ENCODE measurements around the gene SEMA6B. TPM values are rescaled to one million over a fixed set of nuclear protein-coding genes. Genes with fewer than 3 reads are reported as not detected.
"Not testable (repeated sequence)": the region's sequence is repeated elsewhere in the genome, so short reads cannot be mapped to it uniquely, and the experiment has no call there.

SEMA6B gene, protein sequence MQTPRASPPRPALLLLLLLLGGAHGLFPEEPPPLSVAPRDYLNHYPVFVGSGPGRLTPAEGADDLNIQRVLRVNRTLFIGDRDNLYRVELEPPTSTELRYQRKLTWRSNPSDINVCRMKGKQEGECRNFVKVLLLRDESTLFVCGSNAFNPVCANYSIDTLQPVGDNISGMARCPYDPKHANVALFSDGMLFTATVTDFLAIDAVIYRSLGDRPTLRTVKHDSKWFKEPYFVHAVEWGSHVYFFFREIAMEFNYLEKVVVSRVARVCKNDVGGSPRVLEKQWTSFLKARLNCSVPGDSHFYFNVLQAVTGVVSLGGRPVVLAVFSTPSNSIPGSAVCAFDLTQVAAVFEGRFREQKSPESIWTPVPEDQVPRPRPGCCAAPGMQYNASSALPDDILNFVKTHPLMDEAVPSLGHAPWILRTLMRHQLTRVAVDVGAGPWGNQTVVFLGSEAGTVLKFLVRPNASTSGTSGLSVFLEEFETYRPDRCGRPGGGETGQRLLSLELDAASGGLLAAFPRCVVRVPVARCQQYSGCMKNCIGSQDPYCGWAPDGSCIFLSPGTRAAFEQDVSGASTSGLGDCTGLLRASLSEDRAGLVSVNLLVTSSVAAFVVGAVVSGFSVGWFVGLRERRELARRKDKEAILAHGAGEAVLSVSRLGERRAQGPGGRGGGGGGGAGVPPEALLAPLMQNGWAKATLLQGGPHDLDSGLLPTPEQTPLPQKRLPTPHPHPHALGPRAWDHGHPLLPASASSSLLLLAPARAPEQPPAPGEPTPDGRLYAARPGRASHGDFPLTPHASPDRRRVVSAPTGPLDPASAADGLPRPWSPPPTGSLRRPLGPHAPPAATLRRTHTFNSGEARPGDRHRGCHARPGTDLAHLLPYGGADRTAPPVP
- total RNA-seq (2014; rRNA removed; shearing (Covaris generic)) = 2.3 and 3.2 TPM in 2 replicates

DNA sequence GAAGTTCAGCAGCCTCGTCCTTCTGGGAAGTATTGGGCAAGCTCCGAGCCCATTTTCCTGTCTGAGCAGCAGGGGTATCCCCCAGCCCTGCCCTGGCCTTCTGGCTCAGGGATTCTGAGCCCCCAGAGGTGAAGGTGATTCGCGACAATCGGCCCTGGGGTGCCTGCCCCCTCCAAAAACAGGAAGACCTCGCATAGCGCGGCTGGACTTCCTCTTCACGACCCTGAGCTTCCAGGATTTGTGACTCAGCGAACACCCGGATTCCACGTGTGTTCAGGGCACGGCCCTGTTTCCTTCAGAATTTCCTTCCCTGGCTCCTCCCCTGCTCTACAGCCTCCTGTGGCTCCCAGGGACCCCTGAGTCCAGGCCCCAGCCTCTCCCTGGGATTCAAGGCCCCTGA, at the start of gene SEMA6B:
Gene SEMA6B, minus strand, starts transcription at position 116 of the 400 bp plus-strand sequence. CDS start 1,227 bp downstream, outside the sequence.
- no peak for DNase-seq (ENCODE audit: low read depth)

DNA sequence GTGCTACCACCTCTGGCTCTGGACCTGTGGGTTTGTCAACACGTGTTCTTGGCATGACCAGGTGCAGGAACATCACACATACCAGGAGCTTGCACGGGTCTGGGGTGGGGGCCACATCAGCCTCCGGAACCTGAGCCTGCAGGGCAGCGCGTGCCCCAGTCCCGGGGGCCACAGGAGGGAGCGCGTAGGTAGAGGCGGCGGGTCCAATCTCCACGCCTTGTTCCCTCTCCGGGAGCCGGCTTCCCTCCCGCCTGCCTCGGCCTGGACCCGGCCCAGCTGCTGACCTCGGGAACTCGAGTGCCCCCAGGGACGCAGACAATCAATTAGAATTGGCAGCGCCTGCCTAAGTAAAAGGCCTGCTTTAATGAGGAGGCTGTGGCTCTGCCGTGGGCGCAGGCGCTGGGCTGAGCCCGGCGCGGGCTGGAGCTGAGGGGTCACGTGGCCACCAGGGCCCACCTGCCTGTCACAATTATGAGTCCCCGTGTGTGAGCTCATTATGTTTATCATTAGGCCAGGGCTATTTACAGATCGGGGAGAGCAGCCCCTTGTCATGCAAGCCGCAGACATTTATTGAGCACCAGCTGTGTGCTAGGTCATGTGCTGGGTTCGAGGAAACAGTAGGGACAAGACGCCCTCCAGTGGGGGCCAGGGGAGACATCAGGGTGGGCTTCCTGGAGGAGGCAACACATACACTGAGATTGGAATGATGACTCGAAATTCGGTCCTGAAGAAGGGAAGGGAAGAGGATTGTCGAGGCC, 47.6 kb upstream of the SEMA6B start:
- DNase-seq (ENCODE audit: low read depth) = peak; percentile 44

DNA sequence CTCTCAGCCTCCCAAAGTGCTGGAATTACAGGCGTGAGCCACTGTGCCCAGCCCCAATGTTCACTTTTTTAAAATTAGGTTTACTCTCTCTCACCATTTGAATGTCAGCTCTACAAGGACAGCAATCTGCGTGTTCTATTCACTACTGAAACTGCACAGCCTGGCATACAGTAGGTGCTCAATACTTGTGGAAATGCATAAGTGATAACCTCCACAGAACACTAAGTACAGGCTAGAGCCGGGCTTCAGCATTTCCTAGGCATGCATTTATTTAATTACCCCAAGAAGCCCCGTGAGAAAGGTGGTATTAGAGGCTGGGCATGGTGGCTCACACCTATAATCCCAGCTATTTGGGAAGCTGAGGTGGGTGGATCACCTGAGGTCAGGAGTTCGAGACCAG, 46.7 kb upstream of the SEMA6B start:
- DNase-seq (ENCODE audit: low read depth) = no peak

DNA sequence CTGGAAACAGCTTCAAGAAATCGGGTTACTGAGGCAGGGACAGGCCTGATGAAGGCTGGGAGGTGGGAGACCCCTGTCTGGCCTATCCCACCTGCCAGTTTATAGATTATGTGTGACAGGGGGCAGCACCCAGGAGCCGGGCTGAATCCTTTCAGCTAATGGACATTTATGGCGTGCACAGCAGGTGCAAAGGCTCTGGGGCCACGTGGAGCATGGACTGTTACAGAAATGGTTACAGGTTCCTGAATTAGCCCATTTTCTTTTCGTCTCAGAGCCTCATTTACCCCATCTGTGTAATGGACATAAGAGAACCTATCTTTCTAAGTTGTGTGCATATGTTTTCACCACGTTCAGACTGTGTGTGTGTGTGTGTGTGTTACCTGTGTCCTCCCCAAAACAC, 45.4 kb upstream of the SEMA6B start:
- no peak for DNase-seq (ENCODE audit: low read depth)

DNA sequence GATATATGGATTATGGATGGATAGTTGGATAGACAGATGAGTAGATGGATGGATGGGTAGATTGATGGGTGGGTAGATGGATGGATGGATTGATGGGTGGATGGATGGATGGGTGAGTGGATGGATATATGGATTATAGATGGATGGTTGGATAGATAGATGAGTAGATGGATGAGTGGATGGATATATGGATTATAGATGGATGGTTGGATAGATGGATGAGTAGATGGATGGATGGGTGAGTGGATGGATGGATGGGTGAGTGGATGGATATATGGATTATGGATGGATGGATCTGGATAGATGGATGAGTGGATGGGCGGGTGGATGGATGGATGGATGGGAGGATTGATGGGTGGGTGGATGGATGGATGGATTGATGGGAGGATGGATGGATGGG, 43.4 kb upstream of the SEMA6B start:
- no peak for DNase-seq (ENCODE audit: low read depth)

DNA sequence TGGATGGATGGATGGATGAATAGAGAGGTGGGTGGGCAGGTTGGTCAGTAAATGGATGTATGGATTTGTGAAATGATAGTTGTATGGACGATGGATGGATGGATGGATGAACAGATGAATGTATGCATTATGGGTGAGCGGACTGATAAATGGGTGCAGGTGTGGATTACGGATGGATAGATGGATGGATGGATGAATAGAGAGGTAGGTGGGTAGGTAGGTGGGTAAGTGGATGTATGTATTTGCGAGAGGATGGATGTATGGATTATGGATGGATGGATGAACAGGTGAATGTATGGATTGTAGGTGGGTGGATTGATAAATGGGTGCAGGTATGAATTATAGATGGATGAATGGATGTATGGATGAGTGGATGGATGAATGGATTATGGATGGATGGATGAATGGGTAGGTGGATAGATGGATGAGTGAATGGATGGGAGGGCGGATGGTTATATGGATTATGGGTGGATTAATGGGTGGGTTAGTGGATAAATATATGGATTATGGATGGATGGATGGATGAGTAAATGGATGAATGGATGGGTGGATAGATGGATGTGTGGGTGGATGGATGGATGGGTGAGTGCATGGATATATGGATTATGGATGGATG, 42.8 kb upstream of the SEMA6B start:
- DNase-seq (ENCODE audit: low read depth) = no peak

DNA sequence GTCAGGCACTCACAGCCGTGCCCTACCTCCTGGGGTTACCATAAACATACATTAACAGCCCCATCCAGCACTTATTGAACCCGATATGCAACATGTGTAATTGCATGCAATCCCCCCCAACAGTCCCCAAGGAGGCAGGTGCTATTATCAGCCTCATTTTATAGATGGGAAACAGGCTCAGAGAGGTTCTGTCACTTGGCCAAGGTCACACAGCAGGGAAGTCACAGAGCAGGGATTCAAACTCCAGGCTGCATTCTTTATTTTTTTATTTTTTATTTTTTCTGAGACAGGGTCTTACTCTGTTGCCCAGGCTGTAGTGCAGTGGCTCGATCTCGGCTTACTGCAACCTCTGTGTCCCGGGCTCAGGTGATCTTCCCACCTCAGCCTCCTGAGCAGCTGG, 41.4 kb upstream of the SEMA6B start:
- DNase-seq (ENCODE audit: low read depth) = no peak

DNA sequence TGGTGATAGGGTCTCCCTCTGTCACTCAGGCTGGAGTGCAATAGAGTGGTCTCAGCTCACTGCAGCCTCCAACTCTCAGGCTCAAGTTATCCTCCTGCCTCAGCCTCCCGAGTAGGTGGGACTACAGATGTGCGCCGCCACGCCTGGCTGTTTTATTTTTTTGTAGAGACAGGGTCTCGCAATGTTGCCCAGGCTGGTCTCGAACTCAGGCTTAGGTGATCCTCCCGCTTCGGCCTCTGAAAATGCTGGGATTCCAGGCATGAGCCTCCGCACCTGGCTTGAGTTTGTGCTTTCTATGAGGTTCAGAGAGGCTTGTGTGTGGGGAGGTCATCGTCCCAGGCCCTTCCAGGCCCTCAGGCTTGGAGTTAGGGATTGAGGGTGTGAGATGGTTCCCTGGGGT, 40.6 kb upstream of the SEMA6B start:
- DNase-seq (ENCODE audit: low read depth) = no peak

DNA sequence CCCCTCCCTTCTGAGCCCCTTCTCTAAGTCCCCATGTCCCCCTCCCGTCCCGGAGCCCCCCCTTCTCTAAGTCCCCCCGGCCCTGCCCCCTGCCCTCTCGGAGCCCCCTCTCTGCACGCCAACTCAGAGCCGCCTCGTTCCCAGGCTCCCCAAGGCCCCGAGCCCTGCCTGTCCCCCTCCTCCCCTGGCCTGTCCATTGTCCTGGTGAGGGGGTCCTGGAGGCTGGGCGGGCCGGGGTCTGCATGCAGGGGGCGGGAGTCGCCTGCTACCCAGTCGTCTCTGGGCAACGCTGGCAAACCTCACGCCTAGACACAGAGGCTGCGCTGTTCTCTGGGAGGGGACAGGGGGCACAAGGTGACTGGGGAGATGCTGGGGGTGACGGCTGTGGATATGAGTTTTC, 39.2 kb upstream of the SEMA6B start:
- no peak for DNase-seq (ENCODE audit: low read depth)

DNA sequence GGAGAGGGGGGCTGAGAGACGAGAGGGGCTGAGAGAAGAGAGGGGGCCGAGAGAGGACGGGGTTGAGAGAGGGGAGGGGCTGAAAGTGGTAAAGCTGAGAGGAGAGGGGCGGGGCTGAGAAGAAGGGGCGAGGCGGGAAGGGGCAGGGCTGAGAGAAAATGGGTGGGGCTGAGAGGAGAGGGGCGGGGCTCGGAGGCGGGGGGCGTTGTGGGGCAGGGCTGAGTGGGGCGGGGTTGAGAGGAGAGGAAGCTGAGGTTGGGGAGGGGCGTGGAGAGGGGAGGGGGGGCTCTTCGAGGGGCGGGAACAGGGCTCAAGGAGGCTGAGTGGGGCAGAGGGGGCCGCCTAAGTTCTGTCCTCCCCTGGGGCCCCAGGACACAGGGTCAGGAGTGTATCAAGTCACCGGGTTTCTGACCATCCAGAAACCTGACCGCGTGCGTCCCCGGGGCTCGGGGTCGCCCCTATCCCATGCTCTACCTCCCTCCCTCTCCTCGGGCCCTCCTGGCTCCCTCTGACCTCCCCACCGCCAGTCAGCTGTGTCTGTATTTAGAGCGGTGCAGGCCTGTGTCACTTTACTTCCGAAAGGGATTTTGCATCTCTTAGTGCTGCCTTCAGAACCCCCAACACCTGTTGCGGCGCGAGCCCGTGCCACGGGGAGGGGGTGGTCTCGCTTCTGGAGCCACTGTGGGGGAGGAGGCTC, 38.6 kb upstream of the SEMA6B start:
- peak; percentile 76 for DNase-seq (ENCODE audit: low read depth)

DNA sequence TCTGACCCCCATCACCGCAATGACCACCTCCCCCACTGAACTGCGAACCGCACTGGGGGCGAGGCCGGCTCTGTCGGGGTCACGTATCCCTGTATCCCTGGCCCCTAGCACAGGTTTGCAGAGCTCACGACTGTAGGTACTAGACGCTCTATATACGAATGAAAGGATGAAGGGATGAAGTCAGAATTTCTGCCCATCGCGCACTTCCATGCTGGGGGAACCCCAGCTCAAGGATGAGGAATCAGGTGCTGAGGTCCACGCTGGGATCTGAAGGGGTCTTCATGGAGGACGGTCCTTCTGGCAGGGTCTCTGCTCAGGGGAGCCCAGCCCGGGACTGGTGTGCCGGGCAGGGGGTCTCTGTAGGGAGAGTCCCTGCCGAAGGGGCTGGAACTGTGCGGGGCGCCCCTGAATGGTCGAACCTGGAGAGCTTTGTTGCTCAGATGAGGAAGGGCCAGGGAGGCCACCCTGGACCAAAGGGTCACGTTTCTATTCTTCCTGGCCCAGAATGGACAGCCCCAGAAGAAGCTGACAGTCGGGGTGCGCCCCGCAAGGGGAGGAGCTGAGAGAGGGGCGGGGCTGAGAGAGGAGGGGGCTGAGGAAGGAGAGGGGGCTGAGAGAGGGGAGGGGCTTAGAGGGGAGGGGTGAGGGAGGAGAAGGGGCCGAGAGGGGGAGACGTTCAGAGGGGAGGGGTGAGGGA, 37.9 kb upstream of the SEMA6B start:
- DNase-seq (ENCODE audit: low read depth) = peak; percentile 48

DNA sequence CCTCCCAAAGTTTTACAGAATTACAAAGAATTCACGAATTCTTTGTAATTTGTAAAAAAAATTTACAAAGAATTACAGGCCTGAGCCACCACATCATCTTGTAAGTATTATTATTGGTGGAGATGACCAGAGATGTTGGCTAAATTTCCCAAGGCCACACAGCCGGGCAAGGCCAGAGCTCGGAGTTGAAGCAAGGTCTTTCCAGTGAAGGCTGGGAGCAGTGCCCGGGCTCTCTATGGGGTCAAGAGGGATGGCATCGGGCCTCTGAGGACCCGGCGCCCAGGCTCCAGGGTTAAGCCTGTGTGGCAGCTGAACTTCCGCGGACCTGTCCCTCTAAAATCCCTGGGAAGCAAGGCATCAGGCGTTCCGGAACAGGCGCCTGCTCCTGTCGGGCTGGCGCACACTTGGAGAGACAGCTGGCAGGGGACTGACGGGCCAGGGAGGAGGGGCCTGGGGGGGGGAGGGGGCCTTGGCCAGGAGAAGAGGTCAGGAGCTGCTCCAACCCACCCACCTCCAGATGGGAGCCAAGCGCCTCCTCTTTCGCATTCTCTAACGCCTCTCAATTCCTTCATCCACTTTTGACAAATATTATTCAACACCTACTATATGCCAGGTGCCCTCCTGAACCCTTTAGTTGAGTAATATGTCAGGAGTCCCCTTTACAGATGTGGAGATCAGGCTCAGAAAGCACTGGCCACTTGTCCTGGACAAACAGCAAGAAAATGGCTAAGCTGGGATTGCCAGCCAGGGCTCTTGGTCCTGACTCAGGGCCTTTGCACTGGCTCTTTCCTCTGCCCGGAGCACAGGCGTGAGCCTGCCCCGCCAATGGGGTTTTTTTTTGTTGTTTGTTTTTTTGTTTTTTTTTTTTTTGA, 36.8 kb upstream of the SEMA6B start:
- DNase-seq (ENCODE audit: low read depth) = no peak

DNA sequence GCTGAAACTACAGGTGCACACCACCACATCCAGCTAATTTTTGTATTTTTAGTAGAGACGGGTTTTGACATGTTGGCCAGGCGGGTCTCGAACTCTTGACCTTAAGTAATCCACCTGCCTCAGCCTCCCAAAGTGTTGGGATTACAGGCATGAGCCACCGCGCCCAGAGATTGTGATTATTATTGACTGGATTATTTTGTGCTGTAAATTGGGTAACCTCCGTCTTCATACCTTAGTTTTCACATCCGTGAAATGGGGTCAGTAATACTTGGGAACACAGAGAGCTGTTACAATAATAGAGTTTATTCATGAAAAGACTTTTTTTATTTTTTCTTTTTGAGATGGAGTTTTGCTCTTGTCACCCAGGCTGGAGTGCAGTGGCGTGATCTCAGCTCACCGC, 35.7 kb upstream of the SEMA6B start:
- DNase-seq (ENCODE audit: low read depth) = not testable (repeated sequence)

DNA sequence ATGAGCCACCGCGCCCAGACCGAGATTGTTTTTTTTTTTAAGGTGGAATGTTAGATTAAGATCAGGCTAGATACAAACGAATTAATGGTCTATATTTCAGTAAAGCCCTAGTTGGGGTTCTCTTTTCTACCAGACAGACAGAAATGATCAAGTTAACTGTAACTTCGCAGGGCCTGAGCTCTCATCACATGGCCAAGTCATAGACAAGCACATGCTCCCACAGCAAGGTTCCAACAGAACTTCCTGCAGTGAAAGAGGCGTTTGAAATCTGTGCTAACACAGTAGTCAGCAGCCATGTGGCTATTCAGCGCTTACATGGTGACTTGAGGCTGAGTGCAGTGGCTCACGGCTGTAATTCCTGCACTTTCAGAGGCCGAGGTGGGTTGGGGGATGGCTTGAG, 34.7 kb upstream of the SEMA6B start:
- no peak for DNase-seq (ENCODE audit: low read depth)

DNA sequence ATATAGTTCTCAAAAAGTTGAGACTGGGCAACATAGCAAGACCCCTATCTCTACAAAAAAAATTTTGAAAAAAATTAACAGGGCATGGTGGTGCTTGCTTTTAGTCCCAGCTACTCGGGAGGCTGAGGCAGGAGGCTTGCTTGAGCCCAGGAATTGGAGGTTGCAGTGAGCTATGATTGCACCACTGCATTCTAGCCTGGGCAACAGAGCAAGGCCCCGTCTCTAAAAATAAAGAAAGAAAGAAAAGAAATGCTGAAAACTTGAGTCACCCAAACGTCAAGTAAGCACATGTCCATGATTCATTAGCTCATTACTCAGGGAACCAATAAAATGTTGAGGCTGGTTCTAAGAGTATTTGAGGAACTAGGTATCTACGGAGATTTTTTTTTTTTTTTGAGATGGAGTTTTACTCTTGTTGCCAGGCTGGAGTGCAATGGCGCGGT, 33.9 kb upstream of the SEMA6B start:
- no peak for DNase-seq (ENCODE audit: low read depth)

DNA sequence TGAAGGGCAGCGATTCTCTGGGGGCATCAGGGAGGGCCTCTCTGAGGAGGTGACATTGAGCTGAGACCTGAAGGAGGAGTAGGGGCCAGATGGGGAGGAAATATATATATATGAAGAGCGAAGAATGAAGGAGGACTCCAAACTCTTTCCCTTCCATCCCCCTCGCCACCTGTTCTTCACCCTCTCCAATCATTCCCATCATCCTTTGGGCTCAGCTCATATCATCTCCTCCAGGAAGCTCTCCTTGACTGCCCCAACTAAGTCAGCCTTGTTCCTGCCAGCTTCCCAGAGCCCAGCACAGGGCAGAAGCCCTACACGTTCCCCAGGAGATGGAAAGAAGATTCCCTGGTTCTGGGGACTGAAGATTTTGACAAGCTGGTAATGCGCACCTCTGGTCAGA, 33.0 kb upstream of the SEMA6B start:
- DNase-seq (ENCODE audit: low read depth) = no peak

DNA sequence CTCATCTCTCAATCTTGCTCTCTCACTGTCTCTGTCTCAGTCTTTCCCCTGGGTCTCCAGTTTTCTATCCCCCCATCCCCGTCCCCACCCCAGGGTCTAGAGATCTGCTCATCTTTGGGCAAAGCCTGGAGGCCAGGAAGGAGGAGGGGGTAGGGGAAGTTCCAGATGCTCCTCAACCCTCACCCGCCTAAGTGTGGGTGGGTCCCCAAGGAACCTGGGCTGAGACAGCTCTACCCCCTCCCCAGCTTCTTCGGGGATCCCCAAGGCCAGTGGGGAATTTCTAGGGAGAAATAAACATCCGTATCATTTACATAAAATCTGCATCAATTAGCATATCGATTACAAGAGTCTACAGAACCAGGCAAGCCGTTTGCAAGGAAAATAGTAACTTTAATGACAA, 31.8 kb upstream of the SEMA6B start:
- no peak for DNase-seq (ENCODE audit: low read depth)

DNA sequence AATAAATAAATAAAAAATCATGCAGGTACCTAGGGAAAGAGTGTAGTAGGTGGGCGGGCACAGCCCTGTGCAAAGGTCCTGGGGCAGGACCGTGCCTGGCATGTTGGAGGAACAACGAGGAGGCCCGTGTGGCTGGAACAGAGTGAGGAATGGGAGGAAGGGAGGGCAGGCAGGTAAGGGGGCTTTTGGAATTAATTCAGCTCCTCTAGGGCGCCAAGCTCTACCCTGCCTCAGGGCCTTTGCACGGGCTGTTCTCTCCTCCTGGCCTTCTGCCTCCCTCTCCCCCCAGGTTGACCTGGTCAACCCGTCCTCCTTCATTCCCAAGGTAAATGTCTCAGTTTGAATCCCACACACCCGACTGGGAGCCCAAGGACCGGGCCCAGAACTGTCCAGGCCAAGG, 31.1 kb upstream of the SEMA6B start:
- DNase-seq (ENCODE audit: low read depth) = no peak
